ENCODE measurements around the gene POU4F3.

POU4F3 gene, protein sequence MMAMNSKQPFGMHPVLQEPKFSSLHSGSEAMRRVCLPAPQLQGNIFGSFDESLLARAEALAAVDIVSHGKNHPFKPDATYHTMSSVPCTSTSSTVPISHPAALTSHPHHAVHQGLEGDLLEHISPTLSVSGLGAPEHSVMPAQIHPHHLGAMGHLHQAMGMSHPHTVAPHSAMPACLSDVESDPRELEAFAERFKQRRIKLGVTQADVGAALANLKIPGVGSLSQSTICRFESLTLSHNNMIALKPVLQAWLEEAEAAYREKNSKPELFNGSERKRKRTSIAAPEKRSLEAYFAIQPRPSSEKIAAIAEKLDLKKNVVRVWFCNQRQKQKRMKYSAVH
- long read RNA-seq, result 0 reads

DNA sequence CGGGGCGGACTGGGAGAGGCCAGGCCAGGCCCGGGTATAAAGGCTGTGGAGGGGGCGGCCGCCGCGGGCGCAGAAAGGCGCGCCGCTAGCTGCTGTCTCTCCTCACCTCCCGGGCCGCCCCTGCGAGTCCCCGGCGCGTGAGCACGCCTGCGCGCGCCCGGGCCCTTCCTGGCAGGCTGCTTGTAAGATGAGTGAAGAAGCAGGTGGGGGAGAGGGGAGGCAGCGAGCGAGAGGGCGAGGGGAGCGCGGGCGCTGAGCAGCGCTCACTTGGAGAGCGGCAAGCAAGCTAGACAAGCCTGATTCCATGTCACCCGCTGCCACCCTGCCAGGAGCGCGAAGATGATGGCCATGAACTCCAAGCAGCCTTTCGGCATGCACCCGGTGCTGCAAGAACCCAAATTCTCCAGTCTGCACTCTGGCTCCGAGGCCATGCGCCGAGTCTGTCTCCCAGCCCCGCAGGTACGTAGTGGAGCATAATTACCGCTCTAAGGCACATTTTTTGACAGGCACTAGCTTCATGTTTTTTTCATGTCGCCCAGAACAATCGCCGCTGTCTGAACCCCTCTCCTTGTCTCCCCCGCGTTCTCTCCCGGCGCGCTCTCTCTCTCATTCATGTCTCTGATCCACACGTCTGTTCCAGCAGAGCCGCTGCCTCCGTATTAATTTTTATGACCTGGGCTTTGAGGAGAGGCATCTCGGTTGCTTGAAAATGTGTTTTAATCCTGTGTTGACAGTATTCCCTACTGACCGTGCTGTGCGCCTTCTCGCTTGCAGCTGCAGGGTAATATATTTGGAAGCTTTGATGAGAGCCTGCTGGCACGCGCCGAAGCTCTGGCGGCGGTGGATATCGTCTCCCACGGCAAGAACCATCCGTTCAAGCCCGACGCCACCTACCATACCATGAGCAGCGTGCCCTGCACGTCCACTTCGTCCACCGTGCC lies at the start of gene POU4F3:
Gene POU4F3 (plus strand): TSS at position 66 of the 941 bp plus-strand sequence. CDS start 274 bp downstream, at position 340.
- DNase-seq (ENCODE audit: low read depth in 1 of 2, low spot score in 1 of 2), result no peak
- no peak within 1 kb of the TSS for H3K4me3 ChIP-seq (replicated peaks; ENCODE audit: insufficient read depth, low read length)
- H3K27ac ChIP-seq (replicated peaks), result no peak within 1 kb of the TSS
- TF ChIP-seq, protein P1, sequence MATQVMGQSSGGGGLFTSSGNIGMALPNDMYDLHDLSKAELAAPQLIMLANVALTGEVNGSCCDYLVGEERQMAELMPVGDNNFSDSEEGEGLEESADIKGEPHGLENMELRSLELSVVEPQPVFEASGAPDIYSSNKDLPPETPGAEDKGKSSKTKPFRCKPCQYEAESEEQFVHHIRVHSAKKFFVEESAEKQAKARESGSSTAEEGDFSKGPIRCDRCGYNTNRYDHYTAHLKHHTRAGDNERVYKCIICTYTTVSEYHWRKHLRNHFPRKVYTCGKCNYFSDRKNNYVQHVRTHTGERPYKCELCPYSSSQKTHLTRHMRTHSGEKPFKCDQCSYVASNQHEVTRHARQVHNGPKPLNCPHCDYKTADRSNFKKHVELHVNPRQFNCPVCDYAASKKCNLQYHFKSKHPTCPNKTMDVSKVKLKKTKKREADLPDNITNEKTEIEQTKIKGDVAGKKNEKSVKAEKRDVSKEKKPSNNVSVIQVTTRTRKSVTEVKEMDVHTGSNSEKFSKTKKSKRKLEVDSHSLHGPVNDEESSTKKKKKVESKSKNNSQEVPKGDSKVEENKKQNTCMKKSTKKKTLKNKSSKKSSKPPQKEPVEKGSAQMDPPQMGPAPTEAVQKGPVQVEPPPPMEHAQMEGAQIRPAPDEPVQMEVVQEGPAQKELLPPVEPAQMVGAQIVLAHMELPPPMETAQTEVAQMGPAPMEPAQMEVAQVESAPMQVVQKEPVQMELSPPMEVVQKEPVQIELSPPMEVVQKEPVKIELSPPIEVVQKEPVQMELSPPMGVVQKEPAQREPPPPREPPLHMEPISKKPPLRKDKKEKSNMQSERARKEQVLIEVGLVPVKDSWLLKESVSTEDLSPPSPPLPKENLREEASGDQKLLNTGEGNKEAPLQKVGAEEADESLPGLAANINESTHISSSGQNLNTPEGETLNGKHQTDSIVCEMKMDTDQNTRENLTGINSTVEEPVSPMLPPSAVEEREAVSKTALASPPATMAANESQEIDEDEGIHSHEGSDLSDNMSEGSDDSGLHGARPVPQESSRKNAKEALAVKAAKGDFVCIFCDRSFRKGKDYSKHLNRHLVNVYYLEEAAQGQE (IDR thresholded peaks at IDR 0.05; ENCODE audit: insufficient replicate concordance, low read depth), result peak; percentile 36
- TF ChIP-seq, protein P2, sequence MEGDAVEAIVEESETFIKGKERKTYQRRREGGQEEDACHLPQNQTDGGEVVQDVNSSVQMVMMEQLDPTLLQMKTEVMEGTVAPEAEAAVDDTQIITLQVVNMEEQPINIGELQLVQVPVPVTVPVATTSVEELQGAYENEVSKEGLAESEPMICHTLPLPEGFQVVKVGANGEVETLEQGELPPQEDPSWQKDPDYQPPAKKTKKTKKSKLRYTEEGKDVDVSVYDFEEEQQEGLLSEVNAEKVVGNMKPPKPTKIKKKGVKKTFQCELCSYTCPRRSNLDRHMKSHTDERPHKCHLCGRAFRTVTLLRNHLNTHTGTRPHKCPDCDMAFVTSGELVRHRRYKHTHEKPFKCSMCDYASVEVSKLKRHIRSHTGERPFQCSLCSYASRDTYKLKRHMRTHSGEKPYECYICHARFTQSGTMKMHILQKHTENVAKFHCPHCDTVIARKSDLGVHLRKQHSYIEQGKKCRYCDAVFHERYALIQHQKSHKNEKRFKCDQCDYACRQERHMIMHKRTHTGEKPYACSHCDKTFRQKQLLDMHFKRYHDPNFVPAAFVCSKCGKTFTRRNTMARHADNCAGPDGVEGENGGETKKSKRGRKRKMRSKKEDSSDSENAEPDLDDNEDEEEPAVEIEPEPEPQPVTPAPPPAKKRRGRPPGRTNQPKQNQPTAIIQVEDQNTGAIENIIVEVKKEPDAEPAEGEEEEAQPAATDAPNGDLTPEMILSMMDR (IDR thresholded peaks at IDR 0.05; ENCODE audit: insufficient read depth, low read length), result no peak
- TF ChIP-seq GABPA (IDR thresholded peaks at IDR 0.05; ENCODE audit: low read depth) (no peak), POLR2AphosphoS5 (IDR thresholded peaks at IDR 0.05; ENCODE audit: low read depth) (no peak), SPI1 (IDR thresholded peaks at IDR 0.05; ENCODE audit: borderline replicate concordance, low read depth) (no peak)
- H3K27me3 ChIP-seq (ENCODE audit: insufficient read depth, poor library complexity, severe bottlenecking), result peaks cover 96% of the 10 kb centered on the region

DNA sequence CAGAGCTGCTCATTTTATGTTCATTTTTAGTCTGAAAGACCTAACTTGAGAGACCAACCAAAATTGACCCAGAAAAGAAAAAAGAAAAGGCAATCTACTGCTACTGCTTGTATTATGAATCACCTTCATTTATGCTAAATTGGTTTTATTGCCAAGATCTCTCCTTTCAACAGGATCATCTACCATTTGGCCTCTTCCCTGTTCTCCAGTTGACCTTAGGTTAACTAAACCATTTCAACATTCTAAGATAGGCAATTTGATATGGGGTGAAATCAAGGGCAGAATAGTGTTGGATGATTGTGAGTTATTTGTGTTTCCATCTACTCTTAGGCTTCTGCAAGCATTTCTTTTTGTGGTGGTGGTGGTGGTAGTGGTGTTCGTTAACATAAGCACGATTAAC lies 48.3 kb upstream of the POU4F3 start:
- H3K27me3 ChIP-seq (ENCODE audit: insufficient read depth, poor library complexity, severe bottlenecking), result no peaks in the 10 kb centered on the region
- H3K27ac ChIP-seq (replicated peaks), result no peak overlapping the region
- TF ChIP-seq POLR2AphosphoS5 (IDR thresholded peaks at IDR 0.05; ENCODE audit: low read depth) (no peak), GABPA (IDR thresholded peaks at IDR 0.05; ENCODE audit: low read depth) (no peak), SPI1 (IDR thresholded peaks at IDR 0.05; ENCODE audit: borderline replicate concordance, low read depth) (no peak)
- TF ChIP-seq, protein P1 (IDR thresholded peaks at IDR 0.05; ENCODE audit: insufficient replicate concordance, low read depth), result no peak
- TF ChIP-seq, protein P2 (IDR thresholded peaks at IDR 0.05; ENCODE audit: insufficient read depth, low read length), result no peak
- no peak for DNase-seq (ENCODE audit: low read depth in 1 of 2, low spot score in 1 of 2)
- H3K4me3 ChIP-seq (replicated peaks; ENCODE audit: insufficient read depth, low read length), result no peak overlapping the region

DNA sequence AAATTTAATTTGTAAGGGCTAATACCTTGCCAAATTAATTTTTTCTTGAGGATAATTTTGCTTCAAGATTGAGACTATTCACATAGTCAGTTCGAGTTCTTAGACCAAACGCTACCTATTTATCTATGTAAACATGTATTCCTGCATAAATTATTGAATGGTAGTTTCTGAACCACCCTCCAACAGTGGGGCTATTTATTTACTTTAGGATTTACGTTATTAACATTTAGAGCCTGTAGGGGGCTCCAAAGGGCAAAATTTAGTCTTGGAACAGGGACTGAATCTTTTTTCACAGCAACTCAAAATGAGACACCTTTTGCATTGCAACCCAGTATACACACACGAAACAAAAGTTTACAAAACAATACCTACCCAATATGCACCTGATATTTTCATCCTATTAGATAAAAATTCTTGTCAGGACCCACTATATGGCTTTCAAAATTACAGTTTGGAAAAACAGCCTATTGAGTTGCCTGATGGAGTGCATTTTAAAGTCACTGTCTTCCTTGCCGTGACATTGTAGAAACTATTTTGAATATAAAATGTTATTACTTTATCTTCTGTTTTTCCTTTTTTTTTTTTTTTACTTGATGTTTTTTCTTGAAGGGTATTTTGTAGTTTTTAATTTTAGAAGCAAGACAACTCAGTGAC lies 47.1 kb upstream of the POU4F3 start:
- H3K27me3 ChIP-seq (ENCODE audit: insufficient read depth, poor library complexity, severe bottlenecking), result no peaks in the 10 kb centered on the region
- TF ChIP-seq, protein P2 (IDR thresholded peaks at IDR 0.05; ENCODE audit: insufficient read depth, low read length), result peak; percentile 23
- TF ChIP-seq GABPA (IDR thresholded peaks at IDR 0.05; ENCODE audit: low read depth) (no peak), SPI1 (IDR thresholded peaks at IDR 0.05; ENCODE audit: borderline replicate concordance, low read depth) (no peak)
- no peak overlapping the region for H3K27ac ChIP-seq (replicated peaks)
- peak in 1 of 2 experiments; percentile 33 for DNase-seq (ENCODE audit: low read depth in 1 of 2, low spot score in 1 of 2)
- H3K4me3 ChIP-seq (replicated peaks; ENCODE audit: insufficient read depth, low read length), result no peak overlapping the region

Data from HL-60 (cell line).